SH-SY5Y (cell line): ENCODE measurements around the gene DNAH10.

ENCODE experiments used
- GATA2 ChIP-seq: IDR thresholded peaks from 2 replicates; pipeline ENCODE4 v1.6.1; 2011; ENCODE audit warnings: mild to moderate bottlenecking, low read depth, low read length
- GATA3 ChIP-seq: IDR thresholded peaks from 2 replicates; pipeline ENCODE4 v1.6.1; 2011; ENCODE audit warnings: low read depth, mild to moderate bottlenecking, low read length, moderate library complexity

DNA sequence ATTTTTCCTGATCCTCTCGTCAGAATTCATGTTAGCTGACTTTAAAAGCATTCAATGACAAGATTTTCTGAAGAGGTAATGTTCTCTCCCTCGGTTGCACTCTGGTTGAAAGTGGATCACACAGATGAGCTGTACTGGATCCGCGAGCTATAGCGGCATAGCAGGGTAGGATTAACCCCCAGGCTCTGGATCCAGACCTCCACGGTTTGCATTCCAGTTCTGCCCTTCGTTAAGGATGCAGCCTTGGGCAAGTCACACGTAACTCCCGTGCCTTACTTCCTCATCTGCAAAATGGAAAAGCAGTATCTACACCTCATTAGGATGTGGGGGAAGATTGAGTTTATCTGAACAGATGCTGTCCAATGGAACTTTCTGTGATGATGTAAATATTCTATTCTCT, 196.8 kb downstream of the DNAH10 start:
- no peak for TF ChIP-seq GATA2
- TF ChIP-seq GATA3: no peak
